ENCODE measurements around the gene KRAS.

DNA sequence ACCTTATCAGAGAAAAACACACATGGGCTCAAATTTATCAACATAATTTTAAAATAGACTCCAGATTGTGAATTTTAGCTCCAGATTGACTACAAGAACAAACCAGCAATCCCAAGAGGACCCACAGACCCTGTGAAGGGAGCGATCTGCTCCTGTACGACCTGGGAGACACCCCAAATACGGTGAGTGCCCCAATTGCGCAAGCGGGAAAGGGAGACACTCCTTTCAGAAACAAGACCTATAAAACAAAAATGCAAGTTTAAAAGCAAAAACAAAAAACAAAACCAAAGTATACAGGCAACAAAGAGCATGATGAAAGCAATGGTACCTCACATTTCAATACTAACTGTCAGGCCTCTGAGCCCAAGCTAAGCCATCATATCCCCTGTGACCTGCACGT is 87.9 kb downstream of the KRAS start:
- TF ChIP-seq CTCF (IDR thresholded peaks at IDR 0.05) (no peak), POLR2A (IDR thresholded peaks at IDR 0.05) (no peak)

All from breast epithelium (tissue), 3 donors.